Measurements from ENCODE around the gene GLT1D1. TPM values are rescaled to one million over a fixed set of nuclear protein-coding genes. Genes with fewer than 3 reads are reported as not detected.

Gene GLT1D1
- polyA plus RNA-seq, 1 of the 3 experiments (the other 2 are of a cell fraction), result 0.05 TPM

DNA sequence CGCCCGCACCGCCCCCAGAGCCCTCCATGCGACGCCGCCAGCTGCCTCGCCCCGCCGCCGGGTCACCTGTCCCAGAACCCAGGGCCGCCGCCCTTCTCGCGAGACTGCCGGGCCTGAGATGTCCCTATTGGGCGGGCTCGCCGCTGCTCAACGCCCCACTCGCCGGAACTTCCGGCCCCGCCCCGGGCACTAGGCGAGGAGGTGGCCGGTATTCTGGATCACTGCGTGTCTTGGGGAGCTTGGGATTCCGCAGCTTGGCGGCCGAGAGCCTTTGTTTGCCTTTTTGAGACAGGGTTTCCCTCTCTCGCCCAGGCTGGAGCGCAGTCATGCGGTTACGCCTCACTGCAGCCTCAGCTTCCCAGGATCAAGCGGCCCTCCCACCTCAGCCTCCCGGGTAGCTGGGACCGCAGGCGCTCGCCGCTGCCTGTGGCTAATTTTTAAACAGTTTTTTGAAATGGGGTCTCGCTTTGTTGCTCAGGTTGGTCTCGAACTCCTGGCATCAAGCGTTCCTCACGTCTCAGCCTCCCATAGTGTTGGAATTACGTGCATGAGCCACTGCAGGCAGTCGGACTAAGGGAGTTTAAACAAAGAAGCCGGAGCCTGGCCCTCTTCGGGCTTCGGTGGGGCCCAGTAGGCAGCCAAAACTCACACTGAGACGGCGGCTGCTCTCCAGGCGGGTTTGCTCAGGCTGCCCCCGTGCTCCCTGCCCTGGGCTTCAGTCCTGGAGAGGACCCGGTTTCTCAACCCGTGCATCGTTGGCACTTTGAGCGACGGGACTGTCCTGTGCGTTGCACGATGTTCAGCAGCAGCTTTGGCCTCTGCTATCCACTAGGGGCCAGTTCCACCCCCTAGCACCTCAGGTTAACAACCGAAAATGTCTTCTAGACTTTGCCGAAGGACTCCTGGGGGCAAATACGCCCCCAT lies 29.1 kb upstream of the GLT1D1 start, which contains the start of gene SLC15A4:
Gene SLC15A4, minus strand, starts transcription at position 43 of the 924 bp plus-strand sequence. Its CDS starts 15 bp downstream, at position 28.
- no peaks in the 10 kb centered on the region for H3F3A ChIP-seq (replicated peaks; ENCODE audit: insufficient read depth)
- H3K9me2 ChIP-seq, result no peaks in the 10 kb centered on the region
- 26% methylated on average over 4 of the region's 63 CpGs for WGBS (ENCODE audit: low lambda C conversion rate)
- peak; percentile 99 for DNase-seq
- peak within 1 kb of the TSS; percentile 98 for H3K4me2 ChIP-seq
- peaks cover 3 to 15% of the 10 kb centered on the region in 2 experiments; a peak in 2 of 4 replicates for H3K4me1 ChIP-seq (ENCODE audit: control insufficient read depth in 1 of 2, insufficient read depth in 2 of 2, low read depth in 1 of 2, low read length in 1 of 2)
- H3K36me3 ChIP-seq (replicated peaks in 1 of 2; ENCODE audit: control insufficient read depth in 1 of 2, insufficient read depth in 2 of 2, low read length in 1 of 2), result peaks cover 4 to 10% of the 10 kb centered on the region in 2 experiments
- peak within 1 kb of the TSS; percentile 71 to 78 for H3K27ac ChIP-seq (ENCODE audit: low read depth in 2 of 2, low read length in 1 of 2)
- peak within 1 kb of the TSS; percentile 95 for H2AFZ ChIP-seq (ENCODE audit: low read depth)
- H4K20me1 ChIP-seq (ENCODE audit: insufficient read depth), result peaks cover 18% of the 10 kb centered on the region
- peak within 1 kb of the TSS; percentile 87 to 98 for H3K4me3 ChIP-seq (ENCODE audit: low read depth in 2 of 2, low read length in 1 of 2)
- H3K27me3 ChIP-seq (ENCODE audit: insufficient read depth), result no peaks in the 10 kb centered on the region
- H3K9me3 ChIP-seq, result no peaks in the 10 kb centered on the region
- POLR2A ChIA-PET, result interaction anchor here (1.0 to 1.7 kb wide), 7 partner anchors 13 to 565 kb away, joined by 3 to 13 read pairs (median 4); partner anchors contain the start of gene GLT1D1
- CTCF ChIA-PET, result interaction anchor here (0.6 to 1.4 kb wide), 5 partner anchors 10 to 564 kb away, joined by 3 to 5 read pairs (median 3); no protein-coding TSS in a partner anchor
- H3K9ac ChIP-seq, result peak within 1 kb of the TSS; percentile 97
- H3K79me2 ChIP-seq (ENCODE audit: insufficient read depth), result peaks cover 44% of the 10 kb centered on the region
- no peak for TF ChIP-seq NRF1 (IDR thresholded peaks at IDR 0.05; ENCODE audit: low read depth, low read length)
- TF ChIP-seq TAF1 (IDR thresholded peaks at IDR 0.05; ENCODE audit: borderline replicate concordance, low read depth, low read length), result peak; percentile 95
- no peak for TF ChIP-seq JUND (IDR thresholded peaks at IDR 0.05)
- TF ChIP-seq PBX3 (IDR thresholded peaks at IDR 0.05), result peak; percentile 97
- TF ChIP-seq ELF1 (IDR thresholded peaks at IDR 0.05), result no peak
- TF ChIP-seq ZBTB33 (IDR thresholded peaks at IDR 0.05; ENCODE audit: borderline replicate concordance, low read depth), result peak; percentile 99
- TF ChIP-seq SMC3 (IDR thresholded peaks at IDR 0.05; ENCODE audit: low read depth, low read length), result no peak
- no peak for TF ChIP-seq EP300 (IDR thresholded peaks at IDR 0.05; ENCODE audit: borderline replicate concordance in 1 of 2, low read depth in 1 of 2, low read length in 1 of 2)
- TF ChIP-seq, protein P1, sequence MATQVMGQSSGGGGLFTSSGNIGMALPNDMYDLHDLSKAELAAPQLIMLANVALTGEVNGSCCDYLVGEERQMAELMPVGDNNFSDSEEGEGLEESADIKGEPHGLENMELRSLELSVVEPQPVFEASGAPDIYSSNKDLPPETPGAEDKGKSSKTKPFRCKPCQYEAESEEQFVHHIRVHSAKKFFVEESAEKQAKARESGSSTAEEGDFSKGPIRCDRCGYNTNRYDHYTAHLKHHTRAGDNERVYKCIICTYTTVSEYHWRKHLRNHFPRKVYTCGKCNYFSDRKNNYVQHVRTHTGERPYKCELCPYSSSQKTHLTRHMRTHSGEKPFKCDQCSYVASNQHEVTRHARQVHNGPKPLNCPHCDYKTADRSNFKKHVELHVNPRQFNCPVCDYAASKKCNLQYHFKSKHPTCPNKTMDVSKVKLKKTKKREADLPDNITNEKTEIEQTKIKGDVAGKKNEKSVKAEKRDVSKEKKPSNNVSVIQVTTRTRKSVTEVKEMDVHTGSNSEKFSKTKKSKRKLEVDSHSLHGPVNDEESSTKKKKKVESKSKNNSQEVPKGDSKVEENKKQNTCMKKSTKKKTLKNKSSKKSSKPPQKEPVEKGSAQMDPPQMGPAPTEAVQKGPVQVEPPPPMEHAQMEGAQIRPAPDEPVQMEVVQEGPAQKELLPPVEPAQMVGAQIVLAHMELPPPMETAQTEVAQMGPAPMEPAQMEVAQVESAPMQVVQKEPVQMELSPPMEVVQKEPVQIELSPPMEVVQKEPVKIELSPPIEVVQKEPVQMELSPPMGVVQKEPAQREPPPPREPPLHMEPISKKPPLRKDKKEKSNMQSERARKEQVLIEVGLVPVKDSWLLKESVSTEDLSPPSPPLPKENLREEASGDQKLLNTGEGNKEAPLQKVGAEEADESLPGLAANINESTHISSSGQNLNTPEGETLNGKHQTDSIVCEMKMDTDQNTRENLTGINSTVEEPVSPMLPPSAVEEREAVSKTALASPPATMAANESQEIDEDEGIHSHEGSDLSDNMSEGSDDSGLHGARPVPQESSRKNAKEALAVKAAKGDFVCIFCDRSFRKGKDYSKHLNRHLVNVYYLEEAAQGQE (IDR thresholded peaks at IDR 0.05; ENCODE audit: low read depth, low read length), result 0 out of 2 replicates have a peak, but pooled peaks have one; percentile 54
- TF ChIP-seq RCOR1 (IDR thresholded peaks at IDR 0.05; ENCODE audit: low read length), result peak; percentile 56; the same call in 1 of the 2 replicates
- TF ChIP-seq FOXM1 (IDR thresholded peaks at IDR 0.05; ENCODE audit: low read depth), result no peak
- TF ChIP-seq RAD21 (IDR thresholded peaks at IDR 0.05; ENCODE audit: low read length), result no peak
- TF ChIP-seq FOSL2 (IDR thresholded peaks at IDR 0.05; ENCODE audit: borderline replicate concordance, low read depth), result no peak
- TF ChIP-seq MEF2A (IDR thresholded peaks at IDR 0.05; ENCODE audit: borderline replicate concordance, low read depth), result no peak
- TF ChIP-seq CHD2 (IDR thresholded peaks at IDR 0.05; ENCODE audit: low read length, partially characterized antibody), result peak; percentile 100
- 0 out of 2 replicates have a peak, but pooled peaks have one; percentile 24 for TF ChIP-seq FOXJ3 (CRISPR knock-in tag; IDR thresholded peaks at IDR 0.05)
- TF ChIP-seq MAX (IDR thresholded peaks at IDR 0.05; ENCODE audit: low read depth), result peak; percentile 70
- TF ChIP-seq RFX5 (IDR thresholded peaks at IDR 0.05; ENCODE audit: low read length), result no peak
- peak; percentile 55; the same call in 1 of the 2 replicates for TF ChIP-seq YY1 (IDR thresholded peaks at IDR 0.05; ENCODE audit: low read depth)
- peak; percentile 72 for TF ChIP-seq USF1 (IDR thresholded peaks at IDR 0.05; ENCODE audit: borderline replicate concordance, low read depth)
- peak; percentile 99 for TF ChIP-seq POLR2AphosphoS5 (IDR thresholded peaks at IDR 0.05; ENCODE audit: low read depth, low read length)
- TF ChIP-seq EZH2phosphoT487 (IDR thresholded peaks at IDR 0.05; ENCODE audit: borderline replicate concordance, low read depth), result no peak
- TF ChIP-seq GATA2 (CRISPR knock-in tag; IDR thresholded peaks at IDR 0.05), result no peak
- no peak for TF ChIP-seq TEAD4 (IDR thresholded peaks at IDR 0.05; ENCODE audit: borderline replicate concordance, insufficient read depth)
- no peak for TF ChIP-seq MXI1 (IDR thresholded peaks at IDR 0.05; ENCODE audit: low read depth, low read length)
